GM18951 (cell line): Measurements from ENCODE around the gene FOXE3.
"Not testable (repeated sequence)": the region's sequence is repeated elsewhere in the genome, so short reads cannot be mapped to it uniquely, and the experiment has no call there.

Experiments used
- POLR2A ChIP-seq: IDR thresholded peaks from 4 replicates; pipeline ENCODE4 v1.6.1; 2011; ENCODE audit warnings: mild to moderate bottlenecking; ENCODE audit not compliant: insufficient read length, insufficient read depth; ENCODE audit errors: extremely low read depth
- in situ Hi-C: fragments of 300-500 bp; cut with MboI; formaldehyde crosslinking; loops from one replicate; pipeline ENCODE4 v1.12.0; 2022; ENCODE audit warnings: low sequenced_read_pairs, mixed read lengths, inconsistent platforms; ENCODE audit not compliant: unreplicated experiment

The FOXE3 gene

DNA sequence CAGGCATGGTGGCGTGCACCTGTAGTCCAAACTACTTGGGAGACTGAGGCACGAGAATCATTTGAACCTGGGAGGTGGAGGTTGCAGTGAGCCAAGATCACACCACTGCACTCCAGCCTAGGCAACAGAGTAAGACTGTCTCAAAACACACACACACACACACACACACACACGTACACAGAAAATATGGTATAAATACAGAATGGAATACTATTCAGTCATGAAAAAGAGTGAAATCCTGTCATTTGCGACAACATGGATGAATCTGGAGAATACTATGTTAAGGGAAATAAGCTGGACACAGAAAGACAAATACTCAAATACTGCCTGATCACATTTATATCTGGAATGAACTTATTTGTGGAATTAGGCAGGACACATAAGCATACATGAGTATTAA is 40.2 kb downstream of the FOXE3 start:
- in situ Hi-C loops = no loop called here
- no peak for TF ChIP-seq POLR2A

DNA sequence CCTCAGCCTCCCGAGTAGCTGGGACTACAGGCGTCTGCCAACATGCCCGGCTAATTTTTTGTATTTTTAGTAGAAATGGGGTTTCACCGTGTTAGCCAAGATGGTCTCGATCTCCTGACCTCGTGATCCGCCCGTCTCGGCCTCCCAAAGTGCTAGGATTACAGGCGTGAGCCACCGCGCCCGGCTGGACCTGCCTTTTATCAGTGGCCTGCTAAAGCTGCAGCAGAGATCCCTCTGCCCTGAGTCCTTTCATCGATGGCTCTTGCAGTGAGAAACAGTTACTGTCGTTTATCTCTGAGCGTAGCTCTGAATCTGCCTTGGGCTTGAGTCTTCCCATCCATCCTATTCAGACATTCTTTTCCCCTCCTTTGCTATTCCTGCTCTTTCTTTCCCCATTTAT is 41.5 kb downstream of the FOXE3 start:
- in situ Hi-C loops = not testable (repeated sequence)

DNA sequence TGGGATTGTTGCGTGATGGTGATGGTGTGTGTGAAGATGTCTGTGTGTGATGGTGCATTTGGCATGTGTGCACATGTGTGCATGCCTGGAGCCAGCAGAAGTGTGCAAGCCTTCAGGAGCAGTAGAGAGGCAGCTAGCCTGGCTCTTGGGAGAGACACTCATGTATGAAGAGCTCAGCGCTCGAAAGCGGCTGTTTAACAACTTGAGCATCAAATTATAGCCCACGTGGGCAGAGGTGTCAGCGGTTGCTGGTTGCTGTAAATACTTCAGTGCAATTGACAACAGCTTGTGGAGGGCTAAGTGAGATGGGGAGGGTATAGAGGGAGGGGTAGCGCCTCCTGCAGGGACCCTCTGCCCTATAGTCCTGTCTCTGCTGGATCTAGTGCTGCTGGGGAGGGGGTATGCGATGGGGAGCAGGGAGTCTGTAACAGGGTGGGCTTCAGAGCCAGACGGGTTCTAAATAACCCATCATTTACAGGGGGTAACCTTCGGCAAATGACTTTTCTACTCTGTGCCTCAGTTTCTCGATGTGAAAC is 43.2 kb downstream of the FOXE3 start:
- no peak for TF ChIP-seq POLR2A
- in situ Hi-C loops = no loop called here

DNA sequence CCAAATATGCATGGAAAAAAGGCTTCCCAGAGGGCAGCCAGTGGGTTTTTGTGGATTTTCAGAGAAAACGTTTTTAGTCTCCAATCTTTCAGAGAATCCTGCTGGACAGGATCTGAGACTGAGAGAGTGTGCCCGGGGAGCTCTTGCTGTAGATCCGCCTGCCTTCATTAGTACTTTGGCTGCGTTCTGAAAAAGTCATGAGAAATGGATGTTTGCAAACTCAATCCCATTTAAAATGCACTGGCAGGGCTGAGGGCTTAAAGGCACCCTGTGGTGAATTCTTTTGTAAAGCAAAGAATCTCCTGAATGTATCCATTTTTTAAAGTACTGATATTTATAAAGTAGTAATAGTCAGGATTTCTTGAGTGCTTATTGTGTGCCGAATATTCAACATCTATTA is 44.0 kb downstream of the FOXE3 start:
- TF ChIP-seq POLR2A = no peak
- in situ Hi-C loops = no loop called here

DNA sequence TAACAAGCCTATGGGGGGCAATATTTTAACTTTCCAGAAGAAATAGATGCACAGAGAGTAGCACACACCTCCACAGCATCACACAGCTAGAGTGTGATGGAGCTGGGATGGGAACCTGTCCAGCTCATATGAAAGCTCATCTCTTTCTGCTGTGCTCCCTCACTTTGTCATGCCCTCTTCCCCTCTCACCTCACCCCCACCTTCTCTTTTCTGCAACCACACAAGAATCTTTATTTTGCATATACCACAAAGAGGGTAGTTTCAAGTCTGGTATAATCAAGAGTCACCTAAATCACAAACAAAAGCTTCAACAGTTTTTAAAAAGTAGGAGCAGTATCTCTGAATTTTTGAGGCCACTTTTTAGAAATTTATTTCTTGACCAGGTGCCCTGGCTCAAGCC is 44.4 kb downstream of the FOXE3 start:
- no peak for TF ChIP-seq POLR2A
- in situ Hi-C loops = no loop called here

DNA sequence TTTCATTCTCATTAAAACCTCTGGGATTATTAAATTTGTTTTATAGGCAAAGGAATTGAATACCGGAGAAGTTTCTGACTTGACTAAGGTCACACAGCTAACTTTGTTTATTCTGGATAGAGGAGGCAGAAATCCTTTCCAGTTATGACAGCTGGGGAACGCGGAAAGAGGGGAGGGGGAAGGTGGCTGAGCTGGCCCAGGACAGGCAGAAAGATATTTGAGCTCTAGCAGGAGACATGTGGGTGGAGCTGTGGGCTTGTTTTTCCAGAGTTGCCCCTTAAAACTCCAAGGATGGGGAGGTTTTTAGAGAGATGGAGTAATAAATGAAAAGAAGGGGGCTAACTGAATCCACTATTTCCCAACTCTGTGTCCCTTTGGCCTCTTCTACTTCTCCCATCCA is 49.5 kb downstream of the FOXE3 start:
- in situ Hi-C loops = no loop called here
- TF ChIP-seq POLR2A = no peak
